Measurements from ENCODE around the gene TEX19.
A peak's percentile ranks its signal among the peaks of the same experiment; 100 is the strongest.

The TEX19 gene

GRCh38 chr17:82358465-82359350, at the start of gene TEX19:
TEX19 (plus strand) TSS chr17:82359247; CDS start chr17:82362151, 2,904 bp downstream.
- peak; percentile 42 for DNase-seq

GRCh38 chr17:82309656-82310570, 49.1 kb upstream of the TEX19 start:
- no peak for DNase-seq

- DNase-seq, result no peak
These were observed 48.2 kb upstream of the TEX19 start for GRCh38 chr17:82310877-82311276.

GRCh38 chr17:82311971-82312370, 47.1 kb upstream of the TEX19 start:
- no peak for DNase-seq

- no peak for DNase-seq
These were observed 45.6 kb upstream of the TEX19 start for GRCh38 chr17:82313195-82314011.

GRCh38 chr17:82314012-82314726, 44.9 kb upstream of the TEX19 start:
- DNase-seq, result no peak

- DNase-seq, result no peak
These were observed 44.1 kb upstream of the TEX19 start for GRCh38 chr17:82314727-82315605.

GRCh38 chr17:82315703-82316358, 43.2 kb upstream of the TEX19 start:
- no peak for DNase-seq

GRCh38 chr17:82316651-82317393, 42.2 kb upstream of the TEX19 start:
- DNase-seq, result no peak

GRCh38 chr17:82317394-82318168, 41.5 kb upstream of the TEX19 start, which contains the start of gene CD7:
CD7 (minus strand) TSS chr17:82317608; CDS start chr17:82317495, 113 bp downstream.
- no peak for DNase-seq

- no peak for DNase-seq
These were observed 40.9 kb upstream of the TEX19 start for GRCh38 chr17:82318169-82318498.

- DNase-seq, result no peak
These were observed 40.1 kb upstream of the TEX19 start for GRCh38 chr17:82318772-82319606.

GRCh38 chr17:82319619-82320062, 39.4 kb upstream of the TEX19 start:
- DNase-seq, result no peak

GRCh38 chr17:82320140-82320840, 38.8 kb upstream of the TEX19 start:
- DNase-seq, result no peak

GRCh38 chr17:82320956-82321927, 37.8 kb upstream of the TEX19 start:
- DNase-seq, result no peak

- DNase-seq, result no peak
These were observed 37.0 kb upstream of the TEX19 start for GRCh38 chr17:82321947-82322466.
